Cortex of kidney (tissue), 1 donor: ENCODE data around the gene RASGRP1.

ENCODE experiments used
- DNase-seq: peaks from one replicate; lab custom pipeline; 2025; lab: John Stamatoyannopoulos, UW

The RASGRP1 gene

DNA sequence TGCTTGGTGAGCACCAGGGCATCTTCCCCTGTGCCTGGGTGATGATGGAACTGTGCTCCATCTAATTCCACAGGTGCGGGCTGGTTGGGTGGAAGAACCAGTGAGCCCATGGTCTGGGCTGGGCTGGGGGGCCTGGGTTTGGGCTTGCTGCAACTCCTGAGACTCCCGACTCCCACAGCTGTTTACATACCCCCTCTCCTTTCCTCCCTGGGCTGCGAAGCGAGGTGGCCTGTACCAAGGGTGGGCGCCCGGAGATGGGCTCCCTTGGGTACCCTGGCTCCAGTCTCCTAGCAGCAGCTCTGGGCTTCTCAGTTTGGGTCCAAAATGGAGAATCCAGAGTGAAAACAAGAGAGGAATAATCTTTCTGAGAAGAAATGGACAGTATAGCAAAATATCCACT is 105.1 kb downstream of the RASGRP1 start:
- no peak for DNase-seq

DNA sequence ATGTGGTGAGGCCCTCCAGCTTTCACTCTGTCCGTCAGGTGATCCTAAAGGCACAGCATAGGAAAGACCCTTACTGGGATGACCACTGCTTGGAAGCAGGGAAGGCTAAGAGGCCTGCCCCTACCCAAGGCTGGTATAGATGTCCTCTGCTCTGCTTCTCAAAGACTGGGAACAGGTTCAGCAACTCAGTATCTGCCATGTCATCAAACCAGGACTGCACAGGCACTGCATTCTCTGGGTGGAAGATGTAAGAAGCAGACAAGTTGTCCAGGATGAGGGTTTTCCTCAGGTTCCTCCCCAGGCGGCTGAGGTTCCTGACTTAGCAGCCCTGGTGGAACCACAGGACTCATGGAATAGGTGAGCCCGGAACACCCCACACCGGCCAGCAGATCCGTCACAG is 106.0 kb downstream of the RASGRP1 start:
- no peak for DNase-seq

DNA sequence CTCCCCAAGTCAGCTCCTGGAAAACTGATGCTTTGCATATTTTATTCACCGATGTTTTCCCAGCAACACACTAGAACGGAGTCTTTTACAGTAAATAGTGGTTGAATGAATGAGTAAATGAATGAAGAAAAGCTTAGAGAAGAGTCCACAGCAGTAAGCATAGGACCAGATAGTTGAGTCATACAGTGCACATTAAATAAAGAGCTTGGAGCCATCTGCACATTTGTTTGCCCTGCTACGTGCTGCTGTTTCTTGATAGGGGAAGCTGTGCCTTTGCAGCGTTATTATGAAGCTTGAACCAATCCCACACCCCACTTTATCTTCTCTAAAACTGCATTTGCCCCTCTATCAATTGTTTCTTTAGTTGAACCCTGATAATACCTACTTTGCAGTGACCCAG is 109.5 kb downstream of the RASGRP1 start:
- DNase-seq = no peak

DNA sequence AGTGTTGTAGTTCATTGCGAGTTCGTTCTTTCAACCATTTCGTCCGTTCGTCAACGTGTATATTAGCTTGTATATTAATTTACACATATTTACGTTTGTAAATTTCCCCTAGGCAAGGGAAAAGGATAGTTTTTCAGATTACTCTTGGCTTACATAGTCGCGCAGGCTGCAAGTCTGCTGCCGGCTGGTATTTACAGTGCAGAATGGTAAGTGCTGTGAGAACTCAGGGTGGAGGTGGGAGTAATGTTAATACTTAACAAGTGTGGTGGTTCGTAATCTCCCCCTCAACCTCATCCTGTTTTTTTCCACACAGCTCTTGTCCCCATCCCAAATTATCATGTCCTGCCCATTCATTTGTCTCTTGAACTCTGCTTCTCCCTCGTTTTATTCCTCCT is 109.9 kb downstream of the RASGRP1 start:
- no peak for DNase-seq

DNA sequence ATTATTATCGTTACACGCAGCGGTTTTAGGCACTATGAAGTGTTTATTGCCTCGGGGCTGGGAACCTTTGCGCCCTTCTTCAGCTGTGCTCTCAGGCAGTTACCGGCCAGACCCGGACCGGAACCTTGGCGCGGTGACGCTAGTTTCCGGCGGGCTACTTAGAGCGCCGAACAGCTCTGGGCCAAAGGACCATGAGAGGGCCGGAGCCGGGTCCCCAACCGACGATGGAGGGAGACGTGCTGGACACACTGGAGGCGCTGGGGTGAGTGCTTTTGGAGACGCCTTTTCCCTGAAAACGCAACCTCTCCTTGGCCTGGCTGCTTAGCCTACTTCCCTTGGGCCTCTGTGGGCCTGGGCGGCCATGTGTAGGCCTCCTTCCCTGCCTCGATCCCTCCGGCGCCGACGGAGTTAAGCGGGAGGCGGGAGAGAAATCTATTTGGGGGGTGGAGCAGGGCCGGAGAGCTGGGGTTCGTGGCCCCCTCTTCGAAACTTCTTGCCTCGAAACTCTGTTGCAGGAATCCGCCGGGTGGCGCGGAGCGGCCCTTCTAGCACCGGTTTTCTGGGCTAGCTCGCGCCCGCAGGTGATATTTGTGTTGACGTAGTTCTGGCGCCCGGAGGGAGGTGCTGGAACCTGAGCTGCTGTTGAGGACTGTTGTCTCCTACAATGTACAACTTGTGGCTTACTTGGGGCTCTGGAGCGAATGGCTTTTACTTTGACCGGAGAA is 110.5 kb downstream of the RASGRP1 start, which contains the start of gene FAM98B:
Gene FAM98B, plus strand, starts transcription at position 157 of the 725 bp plus-strand sequence. Its CDS starts 35 bp downstream, at position 192.
- DNase-seq = no peak

DNA sequence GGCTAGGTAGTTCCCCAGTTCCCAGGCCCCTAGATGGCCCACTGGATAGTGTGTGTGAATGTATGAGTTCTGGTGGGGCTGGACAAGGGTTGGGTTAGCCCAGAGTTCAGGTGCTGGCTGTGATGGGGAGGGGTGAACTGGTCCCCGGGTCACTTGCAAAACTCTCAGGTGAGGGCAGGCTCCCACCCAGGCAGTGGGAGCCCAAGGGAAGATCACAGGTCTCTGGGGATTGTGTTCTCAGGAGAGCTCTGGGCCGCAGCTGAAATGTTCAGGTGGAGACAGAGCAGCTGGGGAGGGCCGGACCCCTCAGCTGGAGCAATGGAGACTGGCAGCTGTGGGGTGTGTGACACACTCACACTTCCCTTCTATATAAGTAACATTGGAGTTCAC is 123.5 kb downstream of the RASGRP1 start:
- no peak for DNase-seq

DNA sequence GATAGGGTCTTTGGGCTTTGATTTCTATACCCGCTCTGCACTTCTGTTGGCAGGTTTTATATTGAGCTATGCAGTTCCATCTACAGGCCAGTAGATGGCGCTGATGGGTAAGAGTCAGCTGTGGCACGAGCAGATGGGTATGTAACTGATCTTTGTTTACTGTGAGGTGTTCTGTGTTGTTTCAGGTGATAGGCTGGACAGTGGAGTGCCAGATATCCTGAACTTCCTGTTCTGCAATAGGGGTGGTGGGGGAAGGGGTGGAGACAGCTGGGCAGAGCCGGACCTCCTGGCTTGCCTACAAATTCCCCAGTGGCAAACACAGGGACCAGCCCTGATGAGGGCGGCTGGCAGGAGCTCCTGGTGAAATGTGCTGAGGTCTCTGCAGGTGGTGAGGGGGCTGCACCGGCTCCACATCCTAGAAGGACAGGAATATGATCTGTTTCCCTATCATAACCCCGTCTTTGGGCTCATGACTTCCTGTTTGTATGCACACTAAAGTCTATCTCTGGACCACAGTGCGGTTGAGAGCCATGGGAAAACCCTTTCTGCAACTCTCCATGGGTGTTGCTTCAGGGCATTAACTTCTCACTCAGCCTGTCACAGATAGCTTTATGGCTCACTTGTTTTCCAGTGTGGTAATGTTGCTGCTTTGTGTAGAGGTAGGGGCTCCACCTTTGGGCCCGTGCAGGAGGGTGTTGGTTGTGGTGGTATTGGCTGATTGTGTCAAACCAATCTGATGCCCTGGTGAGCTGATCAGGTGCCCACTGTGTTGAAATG is 124.1 kb downstream of the RASGRP1 start:
- DNase-seq = no peak
